ENCODE results near the gene CELF4.

GRCh38 chr18:37534627-37535026, 31.0 kb downstream of the CELF4 start:
- TF ChIP-seq POLR2AphosphoS5 (IDR thresholded peaks at IDR 0.05; ENCODE audit: borderline replicate concordance, low read depth, low read length) = no peak
- no peak for TF ChIP-seq EZH2 (IDR thresholded peaks at IDR 0.05)
- TF ChIP-seq FOXP2 (optimal IDR thresholded peaks at IDR 0.05; ENCODE audit: control extremely low read depth, extremely low read length, insufficient read depth) = no peak

All from SK-N-MC (cell line).